ENCODE results near the gene KNSTRN. TPM values are rescaled to one million over a fixed set of nuclear protein-coding genes. Genes with fewer than 3 reads are reported as not detected.

Gene KNSTRN
- total and polyA plus RNA-seq, 4 donors: 3.4 to 28.1 (median 8.9) TPM

DNA sequence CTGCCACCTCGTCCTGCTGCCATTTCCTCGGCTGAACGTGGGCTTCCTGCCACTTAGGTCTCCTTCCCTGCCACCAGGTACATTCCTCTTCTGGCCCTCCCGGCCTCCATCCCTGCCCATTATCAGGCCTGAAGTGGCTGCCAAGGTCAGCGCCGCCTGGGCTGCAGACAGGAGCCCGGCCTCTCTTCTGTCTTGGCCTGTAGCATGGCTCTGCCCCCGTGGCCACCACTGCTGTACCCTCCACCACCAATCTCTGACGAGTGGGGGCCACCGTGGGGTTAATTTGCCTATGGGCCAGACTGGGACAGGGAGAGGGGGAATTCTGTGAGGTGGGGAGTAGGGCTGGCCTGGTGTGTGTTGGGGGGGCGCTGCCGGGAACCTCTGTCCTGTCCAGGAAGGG, 56.2 kb downstream of the KNSTRN start:
- Histone ChIP-seq H3K9ac (ENCODE audit: low read depth in 1 of 2, low read length in 2 of 2) (no peak overlapping the region), H3K36me3 (ENCODE audit: control insufficient read depth in 4 of 4, insufficient read depth in 3 of 4, low read depth in 1 of 4, low read length in 3 of 4) (no peaks in the 10 kb centered on the region), H3K27me3 (ENCODE audit: control insufficient read depth in 4 of 4, insufficient read depth in 4 of 4, low read length in 3 of 4) (peaks cover 0 to 6% (median 0%) of the 10 kb centered on the region in 4 donors), H3K4me3 (ENCODE audit: low read depth in 1 of 3, low read length in 3 of 3) (no peak overlapping the region), H3K9me3 (ENCODE audit: control insufficient read depth in 4 of 4, low read length in 3 of 4) (no peaks in the 10 kb centered on the region), H3K4me1 (ENCODE audit: control insufficient read depth in 4 of 4, insufficient read depth in 4 of 4, low read length in 3 of 4) (peaks cover 10 to 33% (median 24%) of the 10 kb centered on the region in 4 donors), H3K27ac (ENCODE audit: low read depth in 1 of 2, low read length in 2 of 2) (no peak overlapping the region)
- WGBS: 73% methylated on average over 12 of the region's 12 CpGs
- no peak for TF ChIP-seq FOXA2 (IDR thresholded peaks at IDR 0.05)
- DNase-seq (ENCODE audit: low spot score): no peak

DNA sequence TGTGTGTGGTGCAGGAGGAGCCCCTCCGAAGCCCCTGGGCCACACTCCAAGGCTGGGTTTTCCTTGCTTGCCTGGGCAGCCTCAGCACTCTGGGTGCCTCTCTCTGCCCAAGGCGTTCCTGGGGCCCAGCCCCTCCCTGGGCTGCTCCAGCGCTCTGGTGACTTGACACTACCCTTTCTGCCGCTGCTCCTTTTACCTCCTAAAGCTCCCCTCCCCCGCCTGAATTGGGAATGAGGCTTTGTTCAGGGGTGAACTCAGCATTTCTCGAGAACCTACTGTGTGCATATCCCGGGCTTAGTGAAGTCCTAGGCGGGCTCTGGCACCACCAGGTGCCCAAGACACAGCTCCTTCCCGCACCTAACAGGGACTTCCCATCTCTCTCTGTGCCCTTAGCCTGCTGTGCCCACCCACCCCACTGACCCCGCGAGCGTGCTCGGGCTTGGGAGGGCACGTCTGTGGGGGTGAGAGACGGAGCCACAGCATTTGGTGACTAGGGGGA, 57.0 kb downstream of the KNSTRN start:
- H3K4me1 ChIP-seq (ENCODE audit: control insufficient read depth in 4 of 4, insufficient read depth in 4 of 4, low read length in 3 of 4): peaks cover 10 to 33% (median 24%) of the 10 kb centered on the region in 4 donors
- 32% methylated on average over 15 of the region's 15 CpGs for WGBS
- TF ChIP-seq, protein P1, sequence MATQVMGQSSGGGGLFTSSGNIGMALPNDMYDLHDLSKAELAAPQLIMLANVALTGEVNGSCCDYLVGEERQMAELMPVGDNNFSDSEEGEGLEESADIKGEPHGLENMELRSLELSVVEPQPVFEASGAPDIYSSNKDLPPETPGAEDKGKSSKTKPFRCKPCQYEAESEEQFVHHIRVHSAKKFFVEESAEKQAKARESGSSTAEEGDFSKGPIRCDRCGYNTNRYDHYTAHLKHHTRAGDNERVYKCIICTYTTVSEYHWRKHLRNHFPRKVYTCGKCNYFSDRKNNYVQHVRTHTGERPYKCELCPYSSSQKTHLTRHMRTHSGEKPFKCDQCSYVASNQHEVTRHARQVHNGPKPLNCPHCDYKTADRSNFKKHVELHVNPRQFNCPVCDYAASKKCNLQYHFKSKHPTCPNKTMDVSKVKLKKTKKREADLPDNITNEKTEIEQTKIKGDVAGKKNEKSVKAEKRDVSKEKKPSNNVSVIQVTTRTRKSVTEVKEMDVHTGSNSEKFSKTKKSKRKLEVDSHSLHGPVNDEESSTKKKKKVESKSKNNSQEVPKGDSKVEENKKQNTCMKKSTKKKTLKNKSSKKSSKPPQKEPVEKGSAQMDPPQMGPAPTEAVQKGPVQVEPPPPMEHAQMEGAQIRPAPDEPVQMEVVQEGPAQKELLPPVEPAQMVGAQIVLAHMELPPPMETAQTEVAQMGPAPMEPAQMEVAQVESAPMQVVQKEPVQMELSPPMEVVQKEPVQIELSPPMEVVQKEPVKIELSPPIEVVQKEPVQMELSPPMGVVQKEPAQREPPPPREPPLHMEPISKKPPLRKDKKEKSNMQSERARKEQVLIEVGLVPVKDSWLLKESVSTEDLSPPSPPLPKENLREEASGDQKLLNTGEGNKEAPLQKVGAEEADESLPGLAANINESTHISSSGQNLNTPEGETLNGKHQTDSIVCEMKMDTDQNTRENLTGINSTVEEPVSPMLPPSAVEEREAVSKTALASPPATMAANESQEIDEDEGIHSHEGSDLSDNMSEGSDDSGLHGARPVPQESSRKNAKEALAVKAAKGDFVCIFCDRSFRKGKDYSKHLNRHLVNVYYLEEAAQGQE (IDR thresholded peaks at IDR 0.05): no peak
- TF ChIP-seq, protein P2, sequence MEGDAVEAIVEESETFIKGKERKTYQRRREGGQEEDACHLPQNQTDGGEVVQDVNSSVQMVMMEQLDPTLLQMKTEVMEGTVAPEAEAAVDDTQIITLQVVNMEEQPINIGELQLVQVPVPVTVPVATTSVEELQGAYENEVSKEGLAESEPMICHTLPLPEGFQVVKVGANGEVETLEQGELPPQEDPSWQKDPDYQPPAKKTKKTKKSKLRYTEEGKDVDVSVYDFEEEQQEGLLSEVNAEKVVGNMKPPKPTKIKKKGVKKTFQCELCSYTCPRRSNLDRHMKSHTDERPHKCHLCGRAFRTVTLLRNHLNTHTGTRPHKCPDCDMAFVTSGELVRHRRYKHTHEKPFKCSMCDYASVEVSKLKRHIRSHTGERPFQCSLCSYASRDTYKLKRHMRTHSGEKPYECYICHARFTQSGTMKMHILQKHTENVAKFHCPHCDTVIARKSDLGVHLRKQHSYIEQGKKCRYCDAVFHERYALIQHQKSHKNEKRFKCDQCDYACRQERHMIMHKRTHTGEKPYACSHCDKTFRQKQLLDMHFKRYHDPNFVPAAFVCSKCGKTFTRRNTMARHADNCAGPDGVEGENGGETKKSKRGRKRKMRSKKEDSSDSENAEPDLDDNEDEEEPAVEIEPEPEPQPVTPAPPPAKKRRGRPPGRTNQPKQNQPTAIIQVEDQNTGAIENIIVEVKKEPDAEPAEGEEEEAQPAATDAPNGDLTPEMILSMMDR (IDR thresholded peaks at IDR 0.05; ENCODE audit: low read depth, low read length, missing input control): no peak
- TF ChIP-seq RXRA (IDR thresholded peaks at IDR 0.05) (no peak), JUND (IDR thresholded peaks at IDR 0.05) (no peak), TAF1 (conservative IDR thresholded peaks at IDR 0.05) (no peak), NR2F2 (IDR thresholded peaks at IDR 0.05) (no peak), EGR1 (IDR thresholded peaks at IDR 0.05; ENCODE audit: low read depth in 2 of 2) (no peak), HNF4G (IDR thresholded peaks at IDR 0.05) (no peak), YY1 (IDR thresholded peaks at IDR 0.05) (no peak), GABPA (IDR thresholded peaks at IDR 0.05 in 1 of 2, conservative IDR thresholded peaks at IDR 0.05 in 1 of 2) (no peak), HNF4A (conservative IDR thresholded peaks at IDR 0.05) (no peak), SP1 (IDR thresholded peaks at IDR 0.05) (no peak), FOXA1 (IDR thresholded peaks at IDR 0.05) (no peak), FOXA2 (IDR thresholded peaks at IDR 0.05) (no peak)
- TF ChIP-seq, protein P3, sequence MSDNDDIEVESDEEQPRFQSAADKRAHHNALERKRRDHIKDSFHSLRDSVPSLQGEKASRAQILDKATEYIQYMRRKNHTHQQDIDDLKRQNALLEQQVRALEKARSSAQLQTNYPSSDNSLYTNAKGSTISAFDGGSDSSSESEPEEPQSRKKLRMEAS (IDR thresholded peaks at IDR 0.05): no peak
- TF ChIP-seq, protein P4, sequence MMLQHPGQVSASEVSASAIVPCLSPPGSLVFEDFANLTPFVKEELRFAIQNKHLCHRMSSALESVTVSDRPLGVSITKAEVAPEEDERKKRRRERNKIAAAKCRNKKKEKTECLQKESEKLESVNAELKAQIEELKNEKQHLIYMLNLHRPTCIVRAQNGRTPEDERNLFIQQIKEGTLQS (IDR thresholded peaks at IDR 0.05): no peak
- TF ChIP-seq, protein P5, sequence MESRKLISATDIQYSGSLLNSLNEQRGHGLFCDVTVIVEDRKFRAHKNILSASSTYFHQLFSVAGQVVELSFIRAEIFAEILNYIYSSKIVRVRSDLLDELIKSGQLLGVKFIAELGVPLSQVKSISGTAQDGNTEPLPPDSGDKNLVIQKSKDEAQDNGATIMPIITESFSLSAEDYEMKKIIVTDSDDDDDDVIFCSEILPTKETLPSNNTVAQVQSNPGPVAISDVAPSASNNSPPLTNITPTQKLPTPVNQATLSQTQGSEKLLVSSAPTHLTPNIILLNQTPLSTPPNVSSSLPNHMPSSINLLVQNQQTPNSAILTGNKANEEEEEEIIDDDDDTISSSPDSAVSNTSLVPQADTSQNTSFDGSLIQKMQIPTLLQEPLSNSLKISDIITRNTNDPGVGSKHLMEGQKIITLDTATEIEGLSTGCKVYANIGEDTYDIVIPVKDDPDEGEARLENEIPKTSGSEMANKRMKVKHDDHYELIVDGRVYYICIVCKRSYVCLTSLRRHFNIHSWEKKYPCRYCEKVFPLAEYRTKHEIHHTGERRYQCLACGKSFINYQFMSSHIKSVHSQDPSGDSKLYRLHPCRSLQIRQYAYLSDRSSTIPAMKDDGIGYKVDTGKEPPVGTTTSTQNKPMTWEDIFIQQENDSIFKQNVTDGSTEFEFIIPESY (IDR thresholded peaks at IDR 0.05): no peak
- no peaks in the 10 kb centered on the region for H3K36me3 ChIP-seq (ENCODE audit: control insufficient read depth in 4 of 4, insufficient read depth in 3 of 4, low read depth in 1 of 4, low read length in 3 of 4)
- no peak overlapping the region for H3K9ac ChIP-seq (ENCODE audit: low read depth in 1 of 2, low read length in 2 of 2)
- DNase-seq (ENCODE audit: low spot score): no peak
- H3K9me3 ChIP-seq (ENCODE audit: control insufficient read depth in 4 of 4, low read length in 3 of 4): no peaks in the 10 kb centered on the region
- H3K4me3 ChIP-seq (ENCODE audit: low read depth in 1 of 3, low read length in 3 of 3): peak overlapping the region in 2 of 3 donors; percentile 64 to 91
- peaks cover 0 to 6% (median 0%) of the 10 kb centered on the region in 4 donors for H3K27me3 ChIP-seq (ENCODE audit: control insufficient read depth in 4 of 4, insufficient read depth in 4 of 4, low read length in 3 of 4)
- no peak overlapping the region for H3K27ac ChIP-seq (ENCODE audit: low read depth in 1 of 2, low read length in 2 of 2)

All from liver (tissue), 9 donors.